Right atrium auricular region (tissue), 2 donors: ENCODE measurements around the gene ARHGEF38. TPM values are rescaled to one million over a fixed set of nuclear protein-coding genes. Genes with fewer than 3 reads are reported as not detected.

Source experiments
- DNase-seq: peaks from one replicate; pipeline ENCODE4 v3.0.0-alpha.2; 2019; ENCODE audit warnings: low spot score
- H3K27ac ChIP-seq, 2 donors: fragments of 200-600 bp; sonication (generic); 1 replicate in 1 of 2; 2 replicates in 1 of 2; pipeline ENCODE4 v1.5.1; 2016 to 2019
- H3K27me3 ChIP-seq, 2 donors: fragments of 200-600 bp; sonication (generic); one replicate each; pipeline versions ENCODE4 v1.5.1 to v1.6.0; 2017 to 2019
- H3K36me3 ChIP-seq: fragments of 200-600 bp; sonication (generic); one replicate; pipeline ENCODE4 v1.5.1; 2016
- H3K4me1 ChIP-seq, 2 donors: fragments of 200-600 bp; sonication (generic); one replicate each; pipeline versions ENCODE4 v1.5.1 to v1.6.0; 2017 to 2019
- H3K4me3 ChIP-seq, 2 donors: fragments of 200-600 bp; sonication (generic); 1 replicate in 1 of 2; 2 replicates in 1 of 2; pipeline ENCODE4 v1.5.1; 2017 to 2019; ENCODE audit warnings: mild to moderate bottlenecking in 1 of 2, moderate library complexity in 1 of 2
- H3K9me3 ChIP-seq, 2 donors: fragments of 200-600 bp; sonication (generic); one replicate each; pipeline ENCODE4 v1.5.1; 2019
- total RNA-seq, 2 donors: library from RNA; depleted of rRNA; stranded (reverse); fragments of >200 nt; gene quantifications; one replicate each; pipeline ENCODE4 v1.1.0, GENCODE V29; 2016
- TF ChIP-seq, protein P1 (sequence below), 2 donors: fragments of 200-600 bp; sonication (generic); IDR thresholded peaks; one replicate each; pipeline ENCODE4 v1.5.1; 2019; ENCODE audit warnings: antibody characterized with exemption in 2 of 2

ARHGEF38 gene
- total RNA-seq, 2 donors from 2014 or later, result not detected

GRCh38 chr4:105542039-105542438 is 10.4 kb upstream of the ARHGEF38 start:
- H3K4me1 ChIP-seq, result no peaks in the 10 kb centered on the region
- H3K36me3 ChIP-seq, result no peaks in the 10 kb centered on the region
- TF ChIP-seq, protein P1, sequence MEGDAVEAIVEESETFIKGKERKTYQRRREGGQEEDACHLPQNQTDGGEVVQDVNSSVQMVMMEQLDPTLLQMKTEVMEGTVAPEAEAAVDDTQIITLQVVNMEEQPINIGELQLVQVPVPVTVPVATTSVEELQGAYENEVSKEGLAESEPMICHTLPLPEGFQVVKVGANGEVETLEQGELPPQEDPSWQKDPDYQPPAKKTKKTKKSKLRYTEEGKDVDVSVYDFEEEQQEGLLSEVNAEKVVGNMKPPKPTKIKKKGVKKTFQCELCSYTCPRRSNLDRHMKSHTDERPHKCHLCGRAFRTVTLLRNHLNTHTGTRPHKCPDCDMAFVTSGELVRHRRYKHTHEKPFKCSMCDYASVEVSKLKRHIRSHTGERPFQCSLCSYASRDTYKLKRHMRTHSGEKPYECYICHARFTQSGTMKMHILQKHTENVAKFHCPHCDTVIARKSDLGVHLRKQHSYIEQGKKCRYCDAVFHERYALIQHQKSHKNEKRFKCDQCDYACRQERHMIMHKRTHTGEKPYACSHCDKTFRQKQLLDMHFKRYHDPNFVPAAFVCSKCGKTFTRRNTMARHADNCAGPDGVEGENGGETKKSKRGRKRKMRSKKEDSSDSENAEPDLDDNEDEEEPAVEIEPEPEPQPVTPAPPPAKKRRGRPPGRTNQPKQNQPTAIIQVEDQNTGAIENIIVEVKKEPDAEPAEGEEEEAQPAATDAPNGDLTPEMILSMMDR (IDR thresholded peaks at IDR 0.05), result no peak
- H3K9me3 ChIP-seq, result no peaks in the 10 kb centered on the region
- no peaks in the 10 kb centered on the region for H3K27me3 ChIP-seq
- no peak overlapping the region for H3K4me3 ChIP-seq
- DNase-seq, result no peak
- H3K27ac ChIP-seq, result no peak overlapping the region

- Histone ChIP-seq H3K4me1 (no peaks in the 10 kb centered on the region), H3K4me3 (no peak overlapping the region), H3K27me3 (no peaks in the 10 kb centered on the region), H3K36me3 (no peaks in the 10 kb centered on the region), H3K9me3 (no peaks in the 10 kb centered on the region), H3K27ac (no peak overlapping the region)
- DNase-seq, result no peak
- TF ChIP-seq, protein P1 (IDR thresholded peaks at IDR 0.05), result no peak
Measured at GRCh38 chr4:105543346-105543745, 9.1 kb upstream of the ARHGEF38 start.

DNA sequence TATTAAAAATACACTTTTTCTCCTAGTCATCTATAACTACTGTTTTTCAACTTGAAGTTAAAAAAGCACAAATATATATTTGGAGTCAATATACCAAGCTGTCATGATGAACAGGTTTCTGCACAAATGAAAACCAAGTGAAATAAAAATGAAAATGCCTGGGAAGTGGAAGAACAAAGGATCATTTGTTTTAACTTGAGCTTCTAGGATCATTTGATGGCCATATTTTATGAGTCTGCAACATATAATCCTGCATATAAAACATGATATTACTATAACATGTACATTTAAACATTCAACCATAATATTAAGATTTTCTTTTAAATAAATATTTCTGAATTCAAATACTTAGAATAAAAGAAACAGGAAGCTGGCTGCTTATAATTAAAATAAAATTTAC is 8.5 kb upstream of the ARHGEF38 start:
- Histone ChIP-seq H3K4me1 (no peaks in the 10 kb centered on the region), H3K27ac (no peak overlapping the region), H3K9me3 (no peaks in the 10 kb centered on the region), H3K36me3 (no peaks in the 10 kb centered on the region), H3K27me3 (no peaks in the 10 kb centered on the region), H3K4me3 (no peak overlapping the region)
- TF ChIP-seq, protein P1 (IDR thresholded peaks at IDR 0.05), result no peak
- no peak for DNase-seq

GRCh38 chr4:105544520-105545286 is 7.7 kb upstream of the ARHGEF38 start:
- no peak overlapping the region for H3K4me3 ChIP-seq
- H3K9me3 ChIP-seq, result no peaks in the 10 kb centered on the region
- TF ChIP-seq, protein P1 (IDR thresholded peaks at IDR 0.05), result no peak

GRCh38 chr4:105546086-105546485 is 6.3 kb upstream of the ARHGEF38 start:
- Histone ChIP-seq H3K27me3 (no peaks in the 10 kb centered on the region), H3K4me1 (no peaks in the 10 kb centered on the region)
- TF ChIP-seq, protein P1 (IDR thresholded peaks at IDR 0.05), result no peak

More at GRCh38 chr4:105544520-105545286, 7.7 kb upstream of the ARHGEF38 start:
- H3K27me3 ChIP-seq, result no peaks in the 10 kb centered on the region
- H3K4me1 ChIP-seq, result no peaks in the 10 kb centered on the region
- no peaks in the 10 kb centered on the region for H3K36me3 ChIP-seq
- no peak overlapping the region for H3K27ac ChIP-seq
- DNase-seq, result no peak

DNA sequence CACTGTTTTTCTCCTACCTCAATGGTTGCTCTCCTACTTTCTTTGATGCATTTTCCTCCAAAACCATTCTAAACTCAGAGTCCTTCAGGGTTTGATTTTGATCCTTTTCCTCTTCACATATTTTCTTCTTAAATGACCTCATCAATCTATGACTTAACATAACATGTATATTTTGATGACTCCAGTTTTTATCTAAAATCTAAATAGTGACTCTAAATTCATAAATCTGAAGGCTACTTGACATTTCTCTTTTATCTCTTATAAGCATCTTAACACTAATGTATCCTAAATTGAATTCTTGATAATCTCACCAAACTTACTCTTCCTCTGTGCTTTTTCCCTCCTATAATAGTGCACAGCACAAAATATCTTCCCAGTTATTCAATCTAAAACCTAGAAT is 4.7 kb upstream of the ARHGEF38 start:
- DNase-seq, result no peak
- TF ChIP-seq, protein P1 (IDR thresholded peaks at IDR 0.05), result no peak
- no peaks in the 10 kb centered on the region for H3K27me3 ChIP-seq
- H3K27ac ChIP-seq, result no peak overlapping the region
- H3K4me1 ChIP-seq, result no peaks in the 10 kb centered on the region
- no peaks in the 10 kb centered on the region for H3K36me3 ChIP-seq
- H3K4me3 ChIP-seq, result no peak overlapping the region
- no peaks in the 10 kb centered on the region for H3K9me3 ChIP-seq

More at GRCh38 chr4:105546086-105546485, 6.3 kb upstream of the ARHGEF38 start:
- no peak overlapping the region for H3K4me3 ChIP-seq
- no peaks in the 10 kb centered on the region for H3K36me3 ChIP-seq
- no peaks in the 10 kb centered on the region for H3K9me3 ChIP-seq
- no peak overlapping the region for H3K27ac ChIP-seq
- no peak for DNase-seq
